HepG2 (cell line): Measurements from ENCODE around the gene MIB1. TPM values are rescaled to one million over a fixed set of nuclear protein-coding genes. Genes with fewer than 3 reads are reported as not detected.

Source experiments
- ATF1 ChIP-seq: IDR thresholded peaks from 2 replicates; pipeline ENCODE4 v1.6.1; 2016; ENCODE audit warnings: mild to moderate bottlenecking, control low read depth
- CENPBD1 ChIP-seq: sonication (generic); formaldehyde crosslinking; IDR thresholded peaks from 2 replicates; pipeline ENCODE4 v1.8.0; 2022; ENCODE audit warnings: missing genetic modification reagents, low read depth, mild to moderate bottlenecking, borderline replicate concordance
- CSRNP1 ChIP-seq: sonication (generic); formaldehyde crosslinking; IDR thresholded peaks from 2 replicates; pipeline ENCODE4 v1.8.1; 2023; ENCODE audit warnings: mild to moderate bottlenecking, missing genetic modification reagents
- ELF1 ChIP-seq: sonication (generic); formaldehyde crosslinking; IDR thresholded peaks from 2 replicates; pipeline ENCODE4 v1.4.0; 2020; ENCODE audit warnings: missing genetic modification reagents
- SALL1 ChIP-seq: sonication (generic); formaldehyde crosslinking; IDR thresholded peaks from 2 replicates; pipeline ENCODE4 v1.8.0; 2022; ENCODE audit warnings: mild to moderate bottlenecking, missing genetic modification reagents
- SP1 ChIP-seq, 2 experiments: fragments of 450-650 bp in 1 of 2; sonication (generic) in 1 of 2; formaldehyde crosslinking in 1 of 2; IDR thresholded peaks; 2 replicates each; pipeline versions ENCODE4 v1.4.0 to v1.6.1; 2016 to 2020; ENCODE audit warnings: missing genetic modification reagents in 1 of 2
- TARDBP ChIP-seq: sonication (generic); formaldehyde crosslinking; IDR thresholded peaks from 2 replicates; pipeline ENCODE4 v1.8.0; 2022; ENCODE audit warnings: mild to moderate bottlenecking, missing genetic modification reagents
- ZNF766 ChIP-seq: sonication (generic); formaldehyde crosslinking; IDR thresholded peaks from 2 replicates; pipeline ENCODE4 v1.5.0; 2020; ENCODE audit warnings: missing genetic modification reagents, borderline replicate concordance
- polyA plus RNA-seq, 8 experiments: library from polyadenylated mRNA; depleted of rRNA in 3 of 8; stranded (reverse) in 7 of 8; unstranded in 1 of 8; fragments of >200 nt; fragmentation: Illumina TruSeq in 4 of 8; extraction: Trizol in 4 of 8; gene quantifications; 2 replicates each; pipeline versions ENCODE4 v1.2.1 to v1.2.3, GENCODE V29; 2011 to 2016; ENCODE audit warnings: low read depth in 4 of 8, missing spikeins in 1 of 8, mixed read lengths in 1 of 8; ENCODE audit not compliant: insufficient read depth in 1 of 8
- total RNA-seq, 5 experiments: library from RNA; depleted of rRNA; stranded (reverse); fragments of >200 nt; fragmentation: Illumina TruSeq; extraction: Trizol; gene quantifications; 2 replicates each; pipeline ENCODE4 v1.2.3, GENCODE V29; 2016; ENCODE audit warnings: low read depth in 1 of 5
- TF ChIP-seq, protein P1 (sequence below), 2 experiments: sonication (generic) in 1 of 2; formaldehyde crosslinking in 1 of 2; IDR thresholded peaks; 2 replicates each; pipeline versions ENCODE4 v1.6.1 to v1.9.0; 2014 to 2022; ENCODE audit warnings: antibody characterized with exemption in 1 of 2, borderline replicate concordance in 1 of 2, inconsistent platforms in 1 of 2, low read depth in 1 of 2, missing genetic modification reagents in 1 of 2
- TF ChIP-seq, protein P2 (sequence below): sonication (generic); formaldehyde crosslinking; IDR thresholded peaks from one replicate; pipeline ENCODE4 v1.5.1; 2020; ENCODE audit warnings: mild to moderate bottlenecking, missing genetic modification reagents; ENCODE audit errors: not compliant biosample characterization

The MIB1 gene
- total and polyA plus RNA-seq, 2 of the 13 experiments (the other 11 are each of a cell fraction or from before 2014, with no cell fraction given), result 12.0 to 47.0 TPM

DNA sequence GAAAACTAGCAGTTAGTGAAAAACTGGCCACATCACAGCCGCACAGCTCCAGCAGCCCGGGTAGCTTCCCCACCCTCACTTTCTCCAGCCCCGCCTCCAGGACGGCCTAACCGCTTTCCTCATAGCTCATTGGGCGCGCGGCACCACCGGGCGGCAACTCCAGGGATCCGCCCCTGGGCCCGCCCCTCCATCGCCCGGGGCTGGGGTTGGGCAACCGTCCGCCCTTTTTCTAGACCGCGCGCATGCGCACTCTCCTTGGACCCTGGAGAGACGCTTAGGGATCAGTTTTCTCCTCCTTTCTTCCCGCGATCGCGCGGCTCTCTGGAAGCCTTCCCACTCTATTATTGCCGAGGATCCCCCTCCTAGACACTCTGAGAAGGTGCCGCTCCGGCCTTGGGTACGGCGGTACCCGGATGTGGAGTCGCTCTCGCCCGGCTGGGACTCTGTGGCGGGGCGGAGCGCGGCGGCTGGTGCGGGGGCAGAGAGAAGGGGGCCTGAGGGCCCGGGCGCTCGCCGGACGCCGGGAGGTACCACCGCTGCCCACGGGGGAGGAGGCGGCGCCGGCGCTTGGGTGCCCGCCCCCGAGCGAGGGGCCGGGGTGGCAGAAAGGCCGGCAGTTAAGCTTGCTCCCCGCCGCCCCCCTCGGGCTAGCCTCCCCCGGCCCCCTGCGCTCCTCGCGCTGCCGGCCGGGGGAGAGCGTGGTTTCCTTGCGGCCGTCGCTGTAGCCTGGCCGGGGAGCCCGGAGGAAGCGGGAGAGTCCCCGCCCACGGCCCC, at the start of gene MIB1 (continued):
- no peak for TF ChIP-seq CSRNP1
- TF ChIP-seq ELF1, result 0 out of 2 replicates have a peak, but pooled peaks have one; percentile 19
- no peak for TF ChIP-seq ATF1 (CRISPR knock-in tag)
- TF ChIP-seq TARDBP (CRISPR knock-in tag), result 0 out of 2 replicates have a peak, but pooled peaks have one; percentile 14
- TF ChIP-seq SP1 (IDR thresholded peaks at IDR 0.05), result no peak
- peak; percentile 82 for TF ChIP-seq SP1 (CRISPR knock-in tag; IDR thresholded peaks at IDR 0.05)
- TF ChIP-seq, protein P1, sequence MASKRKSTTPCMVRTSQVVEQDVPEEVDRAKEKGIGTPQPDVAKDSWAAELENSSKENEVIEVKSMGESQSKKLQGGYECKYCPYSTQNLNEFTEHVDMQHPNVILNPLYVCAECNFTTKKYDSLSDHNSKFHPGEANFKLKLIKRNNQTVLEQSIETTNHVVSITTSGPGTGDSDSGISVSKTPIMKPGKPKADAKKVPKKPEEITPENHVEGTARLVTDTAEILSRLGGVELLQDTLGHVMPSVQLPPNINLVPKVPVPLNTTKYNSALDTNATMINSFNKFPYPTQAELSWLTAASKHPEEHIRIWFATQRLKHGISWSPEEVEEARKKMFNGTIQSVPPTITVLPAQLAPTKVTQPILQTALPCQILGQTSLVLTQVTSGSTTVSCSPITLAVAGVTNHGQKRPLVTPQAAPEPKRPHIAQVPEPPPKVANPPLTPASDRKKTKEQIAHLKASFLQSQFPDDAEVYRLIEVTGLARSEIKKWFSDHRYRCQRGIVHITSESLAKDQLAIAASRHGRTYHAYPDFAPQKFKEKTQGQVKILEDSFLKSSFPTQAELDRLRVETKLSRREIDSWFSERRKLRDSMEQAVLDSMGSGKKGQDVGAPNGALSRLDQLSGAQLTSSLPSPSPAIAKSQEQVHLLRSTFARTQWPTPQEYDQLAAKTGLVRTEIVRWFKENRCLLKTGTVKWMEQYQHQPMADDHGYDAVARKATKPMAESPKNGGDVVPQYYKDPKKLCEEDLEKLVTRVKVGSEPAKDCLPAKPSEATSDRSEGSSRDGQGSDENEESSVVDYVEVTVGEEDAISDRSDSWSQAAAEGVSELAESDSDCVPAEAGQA (IDR thresholded peaks at IDR 0.05; ENCODE audit: low read depth), result no peak
- TF ChIP-seq, protein P1 (CRISPR knock-in tag; IDR thresholded peaks at IDR 0.05; ENCODE audit: borderline replicate concordance), result peak; percentile 57; the same call in 1 of the 2 replicates
- no peak for TF ChIP-seq CENPBD1 (CRISPR knock-in tag)
- peak; percentile 55; the same call in 1 of the 2 replicates for TF ChIP-seq SALL1 (CRISPR knock-in tag)
- TF ChIP-seq, protein P2, sequence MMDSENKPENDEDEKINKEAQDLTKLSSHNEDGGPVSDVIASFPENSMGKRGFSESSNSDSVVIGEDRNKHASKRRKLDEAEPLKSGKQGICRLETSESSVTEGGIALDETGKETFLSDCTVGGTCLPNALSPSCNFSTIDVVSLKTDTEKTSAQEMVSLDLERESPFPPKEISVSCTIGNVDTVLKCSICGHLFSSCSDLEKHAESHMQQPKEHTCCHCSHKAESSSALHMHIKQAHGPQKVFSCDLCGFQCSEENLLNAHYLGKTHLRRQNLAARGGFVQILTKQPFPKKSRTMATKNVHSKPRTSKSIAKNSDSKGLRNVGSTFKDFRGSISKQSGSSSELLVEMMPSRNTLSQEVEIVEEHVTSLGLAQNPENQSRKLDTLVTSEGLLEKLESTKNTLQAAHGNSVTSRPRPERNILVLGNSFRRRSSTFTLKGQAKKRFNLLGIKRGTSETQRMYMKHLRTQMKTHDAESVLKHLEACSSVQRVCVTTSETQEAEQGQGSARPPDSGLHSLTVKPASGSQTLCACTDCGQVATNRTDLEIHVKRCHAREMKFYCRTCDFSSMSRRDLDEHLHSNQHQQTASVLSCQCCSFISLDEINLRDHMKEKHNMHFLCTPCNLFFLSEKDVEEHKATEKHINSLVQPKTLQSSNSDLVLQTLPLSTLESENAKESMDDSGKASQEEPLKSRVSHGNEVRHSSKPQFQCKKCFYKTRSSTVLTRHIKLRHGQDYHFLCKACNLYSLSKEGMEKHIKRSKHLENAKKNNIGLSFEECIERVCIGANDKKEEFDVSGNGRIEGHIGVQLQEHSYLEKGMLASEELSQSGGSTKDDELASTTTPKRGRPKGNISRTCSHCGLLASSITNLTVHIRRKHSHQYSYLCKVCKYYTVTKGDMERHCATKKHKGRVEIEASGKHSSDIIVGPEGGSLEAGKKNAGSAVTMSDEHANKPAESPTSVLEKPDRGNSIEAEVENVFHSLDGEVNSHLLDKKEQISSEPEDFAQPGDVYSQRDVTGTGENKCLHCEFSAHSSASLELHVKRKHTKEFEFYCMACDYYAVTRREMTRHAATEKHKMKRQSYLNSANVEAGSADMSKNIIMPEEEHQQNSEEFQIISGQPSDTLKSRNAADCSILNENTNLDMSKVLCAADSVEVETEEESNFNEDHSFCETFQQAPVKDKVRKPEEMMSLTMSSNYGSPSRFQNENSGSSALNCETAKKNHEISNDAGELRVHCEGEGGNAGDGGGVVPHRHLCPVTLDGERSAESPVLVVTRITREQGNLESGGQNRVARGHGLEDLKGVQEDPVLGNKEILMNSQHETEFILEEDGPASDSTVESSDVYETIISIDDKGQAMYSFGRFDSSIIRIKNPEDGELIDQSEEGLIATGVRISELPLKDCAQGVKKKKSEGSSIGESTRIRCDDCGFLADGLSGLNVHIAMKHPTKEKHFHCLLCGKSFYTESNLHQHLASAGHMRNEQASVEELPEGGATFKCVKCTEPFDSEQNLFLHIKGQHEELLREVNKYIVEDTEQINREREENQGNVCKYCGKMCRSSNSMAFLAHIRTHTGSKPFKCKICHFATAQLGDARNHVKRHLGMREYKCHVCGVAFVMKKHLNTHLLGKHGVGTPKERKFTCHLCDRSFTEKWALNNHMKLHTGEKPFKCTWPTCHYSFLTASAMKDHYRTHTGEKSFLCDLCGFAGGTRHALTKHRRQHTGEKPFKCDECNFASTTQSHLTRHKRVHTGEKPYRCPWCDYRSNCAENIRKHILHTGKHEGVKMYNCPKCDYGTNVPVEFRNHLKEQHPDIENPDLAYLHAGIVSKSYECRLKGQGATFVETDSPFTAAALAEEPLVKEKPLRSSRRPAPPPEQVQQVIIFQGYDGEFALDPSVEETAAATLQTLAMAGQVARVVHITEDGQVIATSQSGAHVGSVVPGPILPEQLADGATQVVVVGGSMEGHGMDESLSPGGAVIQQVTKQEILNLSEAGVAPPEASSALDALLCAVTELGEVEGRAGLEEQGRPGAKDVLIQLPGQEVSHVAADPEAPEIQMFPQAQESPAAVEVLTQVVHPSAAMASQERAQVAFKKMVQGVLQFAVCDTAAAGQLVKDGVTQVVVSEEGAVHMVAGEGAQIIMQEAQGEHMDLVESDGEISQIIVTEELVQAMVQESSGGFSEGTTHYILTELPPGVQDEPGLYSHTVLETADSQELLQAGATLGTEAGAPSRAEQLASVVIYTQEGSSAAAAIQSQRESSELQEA (CRISPR knock-in tag), result peak; percentile 31
- TF ChIP-seq ZNF766, result no peak; the same call in 1 of the 2 replicates
